ENCODE data around the gene DOK5.

The DOK5 gene

GRCh38 chr20:54499111-54499510, 23.7 kb downstream of the DOK5 start:
- Histone ChIP-seq H3K18ac (ENCODE audit: low read length) (no peak overlapping the region), H3K4ac (ENCODE audit: low read length) (no peak overlapping the region), H4K8ac (ENCODE audit: low read depth, low read length) (no peak overlapping the region), H2AK5ac (ENCODE audit: low read depth, low read length) (no peak overlapping the region), H2BK12ac (ENCODE audit: low read length) (no peak overlapping the region), H2AFZ (ENCODE audit: low read length) (no peak overlapping the region), H3K79me1 (ENCODE audit: low read depth, low read length) (no peaks in the 10 kb centered on the region), H3K4me1 (ENCODE audit: control insufficient read depth in 2 of 2, insufficient read depth in 1 of 2, low read depth in 1 of 2, low read length in 2 of 2) (no peaks in the 10 kb centered on the region), H2BK120ac (ENCODE audit: low read depth, low read length) (no peak overlapping the region), H3K4me3 (ENCODE audit: low read length in 2 of 2) (no peak overlapping the region), H3K9ac (ENCODE audit: low read depth, low read length, poor library complexity) (no peak overlapping the region), H3K27me3 (ENCODE audit: control insufficient read depth in 3 of 3, insufficient read depth in 3 of 3, low read depth in 1 of 3, low read length in 3 of 3) (no peaks in the 10 kb centered on the region), H2BK5ac (ENCODE audit: low read length) (no peak overlapping the region), H2BK15ac (ENCODE audit: low read length) (no peak overlapping the region), H4K91ac (ENCODE audit: low read depth, low read length, poor library complexity) (no peak overlapping the region), H3K36me3 (replicated peaks in 1 of 2; ENCODE audit: control insufficient read depth in 2 of 2, insufficient read depth in 2 of 2, low read length in 2 of 2) (no peaks in the 10 kb centered on the region), H3K27ac (replicated peaks; ENCODE audit: low read length) (no peak overlapping the region), H3K14ac (ENCODE audit: low read length) (no peak overlapping the region), H3K23ac (ENCODE audit: low read depth, low read length, poor library complexity) (no peak overlapping the region), H3K4me2 (ENCODE audit: insufficient read depth, low read length, poor library complexity, severe bottlenecking) (no peak overlapping the region), H3K9me3 (replicated peaks in 1 of 2; ENCODE audit: control insufficient read depth in 2 of 2, insufficient read depth in 1 of 2, low read depth in 1 of 2, low read length in 2 of 2) (no peaks in the 10 kb centered on the region)
- no peak for DNase-seq (ENCODE audit: low spot score)
- WGBS, 2 donors (ENCODE audit: extremely low coverage in 2 of 2, insufficient read length in 2 of 2, insufficient replicate concordance in 1 of 2): no CpG with 5 or more reads among the region's 1 CpG

- H3K14ac ChIP-seq (ENCODE audit: low read length): no peak overlapping the region
Measured at GRCh38 chr20:54502179-54502578, 26.8 kb downstream of the DOK5 start.

GRCh38 chr20:54506643-54507042, 31.2 kb downstream of the DOK5 start:
- Histone ChIP-seq H3K4me3 (ENCODE audit: low read length in 2 of 2) (no peak overlapping the region), H3K23ac (ENCODE audit: low read depth, low read length, poor library complexity) (no peak overlapping the region), H3K4me1 (ENCODE audit: control insufficient read depth in 2 of 2, insufficient read depth in 1 of 2, low read depth in 1 of 2, low read length in 2 of 2) (peaks cover 0 to 3% of the 10 kb centered on the region in 2 donors), H4K8ac (ENCODE audit: low read depth, low read length) (no peak overlapping the region), H2AK5ac (ENCODE audit: low read depth, low read length) (no peak overlapping the region), H3K14ac (ENCODE audit: low read length) (no peak overlapping the region), H3K27me3 (ENCODE audit: control insufficient read depth in 3 of 3, insufficient read depth in 3 of 3, low read depth in 1 of 3, low read length in 3 of 3) (no peaks in the 10 kb centered on the region), H2BK5ac (ENCODE audit: low read length) (no peak overlapping the region), H4K91ac (ENCODE audit: low read depth, low read length, poor library complexity) (no peak overlapping the region), H3K4ac (ENCODE audit: low read length) (no peak overlapping the region), H2BK12ac (ENCODE audit: low read length) (no peak overlapping the region), H3K9me3 (replicated peaks in 1 of 2; ENCODE audit: control insufficient read depth in 2 of 2, insufficient read depth in 1 of 2, low read depth in 1 of 2, low read length in 2 of 2) (no peaks in the 10 kb centered on the region), H2AFZ (ENCODE audit: low read length) (no peak overlapping the region), H3K27ac (replicated peaks; ENCODE audit: low read length) (no peak overlapping the region), H3K36me3 (replicated peaks in 1 of 2; ENCODE audit: control insufficient read depth in 2 of 2, insufficient read depth in 2 of 2, low read length in 2 of 2) (no peaks in the 10 kb centered on the region), H3K4me2 (ENCODE audit: insufficient read depth, low read length, poor library complexity, severe bottlenecking) (no peak overlapping the region), H2BK120ac (ENCODE audit: low read depth, low read length) (no peak overlapping the region), H3K18ac (ENCODE audit: low read length) (no peak overlapping the region), H3K79me1 (ENCODE audit: low read depth, low read length) (no peaks in the 10 kb centered on the region), H2BK15ac (ENCODE audit: low read length) (no peak overlapping the region), H3K9ac (ENCODE audit: low read depth, low read length, poor library complexity) (no peak overlapping the region)
- DNase-seq (ENCODE audit: low spot score): no peak
- no CpG with 5 or more reads among the region's 6 CpGs for WGBS, 2 donors (ENCODE audit: extremely low coverage in 2 of 2, insufficient read length in 2 of 2, insufficient replicate concordance in 1 of 2)

More at GRCh38 chr20:54502179-54502578, 26.8 kb downstream of the DOK5 start:
- H4K8ac ChIP-seq (ENCODE audit: low read depth, low read length): no peak overlapping the region
- no peak overlapping the region for H3K4ac ChIP-seq (ENCODE audit: low read length)
- H2BK12ac ChIP-seq (ENCODE audit: low read length): no peak overlapping the region
- H3K27me3 ChIP-seq (ENCODE audit: control insufficient read depth in 3 of 3, insufficient read depth in 3 of 3, low read depth in 1 of 3, low read length in 3 of 3): no peaks in the 10 kb centered on the region
- H3K18ac ChIP-seq (ENCODE audit: low read length): no peak overlapping the region
- no peak overlapping the region for H3K4me2 ChIP-seq (ENCODE audit: insufficient read depth, low read length, poor library complexity, severe bottlenecking)
- no peak overlapping the region for H3K4me3 ChIP-seq (ENCODE audit: low read length in 2 of 2)
- H2BK5ac ChIP-seq (ENCODE audit: low read length): no peak overlapping the region
- no peak overlapping the region for H2BK120ac ChIP-seq (ENCODE audit: low read depth, low read length)
- no peak overlapping the region for H2AFZ ChIP-seq (ENCODE audit: low read length)
- no peaks in the 10 kb centered on the region for H3K79me1 ChIP-seq (ENCODE audit: low read depth, low read length)
- H3K9me3 ChIP-seq (replicated peaks in 1 of 2; ENCODE audit: control insufficient read depth in 2 of 2, insufficient read depth in 1 of 2, low read depth in 1 of 2, low read length in 2 of 2): no peaks in the 10 kb centered on the region
- H4K91ac ChIP-seq (ENCODE audit: low read depth, low read length, poor library complexity): no peak overlapping the region
- DNase-seq (ENCODE audit: low spot score): no peak
- no peaks in the 10 kb centered on the region for H3K4me1 ChIP-seq (ENCODE audit: control insufficient read depth in 2 of 2, insufficient read depth in 1 of 2, low read depth in 1 of 2, low read length in 2 of 2)
- no peak overlapping the region for H2BK15ac ChIP-seq (ENCODE audit: low read length)
- no peak overlapping the region for H3K27ac ChIP-seq (replicated peaks; ENCODE audit: low read length)
- no peak overlapping the region for H2AK5ac ChIP-seq (ENCODE audit: low read depth, low read length)
- no peaks in the 10 kb centered on the region for H3K36me3 ChIP-seq (replicated peaks in 1 of 2; ENCODE audit: control insufficient read depth in 2 of 2, insufficient read depth in 2 of 2, low read length in 2 of 2)
- H3K9ac ChIP-seq (ENCODE audit: low read depth, low read length, poor library complexity): no peak overlapping the region
- WGBS, 2 donors (ENCODE audit: extremely low coverage in 2 of 2, insufficient read length in 2 of 2, insufficient replicate concordance in 1 of 2): no CpG with 5 or more reads among the region's 4 CpGs
- H3K23ac ChIP-seq (ENCODE audit: low read depth, low read length, poor library complexity): no peak overlapping the region

GRCh38 chr20:54510541-54511129, 35.2 kb downstream of the DOK5 start:
- Histone ChIP-seq H2AK5ac (ENCODE audit: low read depth, low read length) (no peak overlapping the region), H2BK12ac (ENCODE audit: low read length) (no peak overlapping the region), H3K14ac (ENCODE audit: low read length) (no peak overlapping the region), H3K9me3 (replicated peaks in 1 of 2; ENCODE audit: control insufficient read depth in 2 of 2, insufficient read depth in 1 of 2, low read depth in 1 of 2, low read length in 2 of 2) (no peaks in the 10 kb centered on the region), H2AFZ (ENCODE audit: low read length) (peak overlapping the region; percentile 71), H3K9ac (ENCODE audit: low read depth, low read length, poor library complexity) (no peak overlapping the region), H3K27me3 (ENCODE audit: control insufficient read depth in 3 of 3, insufficient read depth in 3 of 3, low read depth in 1 of 3, low read length in 3 of 3) (no peaks in the 10 kb centered on the region), H3K36me3 (replicated peaks in 1 of 2; ENCODE audit: control insufficient read depth in 2 of 2, insufficient read depth in 2 of 2, low read length in 2 of 2) (no peaks in the 10 kb centered on the region), H3K79me1 (ENCODE audit: low read depth, low read length) (no peaks in the 10 kb centered on the region), H2BK120ac (ENCODE audit: low read depth, low read length) (no peak overlapping the region), H3K27ac (replicated peaks; ENCODE audit: low read length) (no peak overlapping the region), H3K18ac (ENCODE audit: low read length) (no peak overlapping the region), H4K8ac (ENCODE audit: low read depth, low read length) (no peak overlapping the region), H2BK5ac (ENCODE audit: low read length) (no peak overlapping the region), H2BK15ac (ENCODE audit: low read length) (no peak overlapping the region), H3K23ac (ENCODE audit: low read depth, low read length, poor library complexity) (no peak overlapping the region), H3K4me2 (ENCODE audit: insufficient read depth, low read length, poor library complexity, severe bottlenecking) (no peak overlapping the region), H3K4me3 (ENCODE audit: low read length in 2 of 2) (no peak overlapping the region), H4K91ac (ENCODE audit: low read depth, low read length, poor library complexity) (no peak overlapping the region), H3K4me1 (ENCODE audit: control insufficient read depth in 2 of 2, insufficient read depth in 1 of 2, low read depth in 1 of 2, low read length in 2 of 2) (peaks cover 0 to 3% of the 10 kb centered on the region in 2 donors), H3K4ac (ENCODE audit: low read length) (no peak overlapping the region)
- DNase-seq (ENCODE audit: low spot score): no peak
- WGBS, 2 donors (ENCODE audit: extremely low coverage in 2 of 2, insufficient read length in 2 of 2, insufficient replicate concordance in 1 of 2): no CpG with 5 or more reads among the region's 7 CpGs

Data from neuronal stem cell (in vitro differentiated cells).